Fibroblast of lung (primary cell): Measurements from ENCODE around the gene PDE9A. TPM values are rescaled to one million over a fixed set of nuclear protein-coding genes. Genes with fewer than 3 reads are reported as not detected.

ENCODE experiments used
- DNase-seq, 2 donors: peaks; one replicate each; pipeline versions ENCODE4 v3.0.0 to v3.0.0-alpha.2; 2010; ENCODE audit warnings: low read depth in 2 of 2
- H2AFZ ChIP-seq: 2 replicates; pipeline ENCODE4 v1.5.1; 2012; ENCODE audit warnings: low read length, control low read depth, inconsistent platforms
- H3K27ac ChIP-seq: 2 replicates; pipeline ENCODE4 v1.5.1; 2011; ENCODE audit warnings: low read length, control low read depth; ENCODE audit not compliant: insufficient read depth
- H3K27me3 ChIP-seq: 2 replicates; pipeline ENCODE4 v1.5.1; 2011; ENCODE audit warnings: mild to moderate bottlenecking, low read length; ENCODE audit not compliant: control insufficient read depth, insufficient read depth
- H3K36me3 ChIP-seq: 2 replicates; pipeline ENCODE4 v1.5.1; 2011; ENCODE audit warnings: low read length; ENCODE audit not compliant: control insufficient read depth, insufficient read depth
- H3K4me1 ChIP-seq: 2 replicates; pipeline ENCODE4 v1.5.1; 2011; ENCODE audit warnings: low read length; ENCODE audit not compliant: control insufficient read depth, insufficient read depth; ENCODE audit errors: extremely low read depth
- H3K4me2 ChIP-seq: 2 replicates; pipeline ENCODE4 v1.5.1; 2011; ENCODE audit warnings: low read length, control low read depth; ENCODE audit not compliant: insufficient read depth; ENCODE audit errors: extremely low read depth
- H3K4me3 ChIP-seq, 4 experiments: fragments of 200-600 bp in 1 of 4; sonication (generic) in 1 of 4; replicated peaks in 1 of 4; 2 replicates each; pipeline ENCODE4 v1.5.1; 2011 to 2016; ENCODE audit warnings: low read length in 4 of 4, low read depth in 3 of 4, mild to moderate bottlenecking in 3 of 4, control low read depth in 2 of 4, inconsistent platforms in 1 of 4, mixed read lengths in 1 of 4; ENCODE audit not compliant: insufficient read depth in 1 of 4; ENCODE audit errors: control extremely low read depth in 1 of 4
- H3K79me2 ChIP-seq: 2 replicates; pipeline ENCODE4 v1.5.1; 2012; ENCODE audit warnings: mild to moderate bottlenecking, low read length, inconsistent platforms; ENCODE audit not compliant: control insufficient read depth, insufficient read depth
- H3K9ac ChIP-seq: 2 replicates; pipeline ENCODE4 v1.5.1; 2011; ENCODE audit warnings: mild to moderate bottlenecking, low read length, control low read depth; ENCODE audit not compliant: insufficient read depth
- H3K9me3 ChIP-seq: 2 replicates; pipeline ENCODE4 v1.5.1; 2012; ENCODE audit warnings: low read depth, low read length; ENCODE audit not compliant: control insufficient read depth, insufficient read depth
- H4K20me1 ChIP-seq: 2 replicates; pipeline ENCODE4 v1.5.1; 2011; ENCODE audit warnings: low read length; ENCODE audit not compliant: control insufficient read depth, insufficient read depth; ENCODE audit errors: extremely low read depth
- CTCF ChIP-seq, 2 donors: IDR thresholded peaks in 1 of 2; conservative IDR thresholded peaks in 1 of 2; 1 replicate in 1 of 2; 2 replicates in 1 of 2; pipeline ENCODE4 v1.5.1; 2011 to 2012; ENCODE audit warnings: low read length in 2 of 2, control low read depth in 1 of 2, inconsistent platforms in 1 of 2, low read depth in 1 of 2, mild to moderate bottlenecking in 1 of 2
- EZH2 ChIP-seq: IDR thresholded peaks from 2 replicates; pipeline ENCODE4 v1.5.1; 2012; ENCODE audit warnings: low read length, control low read depth, mild to moderate bottlenecking; ENCODE audit errors: missing control alignments
- polyA plus RNA-seq, 2 donors: library from polyadenylated mRNA; depleted of rRNA in 1 of 2; stranded (reverse) in 1 of 2; unstranded in 1 of 2; fragments of >200 nt; gene quantifications; 2 replicates each; pipeline ENCODE4 v1.2.1, GENCODE V29; 2011 to 2012; ENCODE audit warnings: missing spikeins in 1 of 2
- total RNA-seq: library from RNA; depleted of rRNA; stranded (reverse); fragments of >200 nt; gene quantifications from 2 replicates; pipeline ENCODE4 v1.2.1, GENCODE V29; 2014

Gene PDE9A
- total and polyA plus RNA-seq, 2 donors (not counting 1 experiment from before 2014, with no cell fraction given), result 1.8 to 4.4 TPM

- no peak overlapping the region for H3K9ac ChIP-seq
- H4K20me1 ChIP-seq, result no peaks in the 10 kb centered on the region
- H3K4me3 ChIP-seq, result no peak overlapping the region
- no peaks in the 10 kb centered on the region for H3K4me1 ChIP-seq
- H3K27ac ChIP-seq, result no peak overlapping the region
- no peaks in the 10 kb centered on the region for H3K27me3 ChIP-seq
- H3K4me2 ChIP-seq, result no peak overlapping the region
- no peak for TF ChIP-seq EZH2
- no peak for TF ChIP-seq CTCF (conservative IDR thresholded peaks at IDR 0.05 in 1 of 2, IDR thresholded peaks at IDR 0.05 in 1 of 2; ENCODE audit: low read depth in 1 of 2, low read length in 2 of 2)
- H3K36me3 ChIP-seq, result no peaks in the 10 kb centered on the region
- DNase-seq, result no peak
- no peak overlapping the region for H2AFZ ChIP-seq
- H3K79me2 ChIP-seq, result no peaks in the 10 kb centered on the region
- no peaks in the 10 kb centered on the region for H3K9me3 ChIP-seq
Observed at GRCh38 chr21:42764883-42765282, 111.5 kb downstream of the PDE9A start.

- no peaks in the 10 kb centered on the region for H3K9me3 ChIP-seq
- no peaks in the 10 kb centered on the region for H3K27me3 ChIP-seq
- H2AFZ ChIP-seq, result no peak overlapping the region
- no peaks in the 10 kb centered on the region for H3K4me1 ChIP-seq
- H3K36me3 ChIP-seq, result no peaks in the 10 kb centered on the region
- H3K9ac ChIP-seq, result no peak overlapping the region
- H3K4me2 ChIP-seq, result no peak overlapping the region
- TF ChIP-seq EZH2, result no peak
- TF ChIP-seq CTCF (conservative IDR thresholded peaks at IDR 0.05 in 1 of 2, IDR thresholded peaks at IDR 0.05 in 1 of 2; ENCODE audit: low read depth in 1 of 2, low read length in 2 of 2), result no peak
- no peak overlapping the region for H3K27ac ChIP-seq
- H3K79me2 ChIP-seq, result no peaks in the 10 kb centered on the region
- H4K20me1 ChIP-seq, result no peaks in the 10 kb centered on the region
- no peak overlapping the region for H3K4me3 ChIP-seq
- no peak for DNase-seq
Observed at GRCh38 chr21:42765656-42766055, 112.2 kb downstream of the PDE9A start.

- no peaks in the 10 kb centered on the region for H3K36me3 ChIP-seq
- H3K9me3 ChIP-seq, result no peaks in the 10 kb centered on the region
- H2AFZ ChIP-seq, result no peak overlapping the region
- no peaks in the 10 kb centered on the region for H4K20me1 ChIP-seq
- no peaks in the 10 kb centered on the region for H3K27me3 ChIP-seq
- no peak overlapping the region for H3K4me3 ChIP-seq
- no peak overlapping the region for H3K27ac ChIP-seq
- no peaks in the 10 kb centered on the region for H3K4me1 ChIP-seq
- no peak overlapping the region for H3K4me2 ChIP-seq
- H3K79me2 ChIP-seq, result no peaks in the 10 kb centered on the region
- TF ChIP-seq CTCF (conservative IDR thresholded peaks at IDR 0.05 in 1 of 2, IDR thresholded peaks at IDR 0.05 in 1 of 2; ENCODE audit: low read depth in 1 of 2, low read length in 2 of 2) (no peak), EZH2 (no peak)
- no peak overlapping the region for H3K9ac ChIP-seq
- no peak for DNase-seq
Observed at GRCh38 chr21:42766739-42767560, 113.5 kb downstream of the PDE9A start.
